GM23338 (cell line): ENCODE measurements around the gene ODAD4.

Experiments used
- CREB1 ChIP-seq: fragments of 250-450 bp; sonication (Bioruptor Pico); IDR thresholded peaks from 2 replicates; pipeline ENCODE4 v1.5.0; 2020; ENCODE audit warnings: low read depth, mild to moderate bottlenecking, moderate library complexity
- ETS1 ChIP-seq: IDR thresholded peaks from 2 replicates; pipeline ENCODE4 v1.6.1; 2016; ENCODE audit warnings: antibody characterized with exemption
- EZH2 ChIP-seq: fragments of 200-600 bp; sonication (generic); IDR thresholded peaks from one replicate; pipeline ENCODE4 v1.8.0; 2017; ENCODE audit warnings: antibody characterized with exemption, mild to moderate bottlenecking, low read depth; ENCODE audit not compliant: unreplicated experiment
- EZH2phosphoT487 ChIP-seq: fragments of 200-600 bp; sonication (generic); IDR thresholded peaks from one replicate; pipeline ENCODE4 v1.8.1; 2018; ENCODE audit warnings: antibody characterized with exemption; ENCODE audit not compliant: unreplicated experiment
- JUNB ChIP-seq: IDR thresholded peaks from one replicate; pipeline ENCODE4 v1.6.1; 2016; ENCODE audit warnings: antibody characterized with exemption; ENCODE audit not compliant: unreplicated experiment
- NANOG ChIP-seq: IDR thresholded peaks from 2 replicates; pipeline ENCODE4 v1.6.1; 2016; ENCODE audit warnings: antibody characterized with exemption, borderline replicate concordance
- POLR2AphosphoS5 ChIP-seq: IDR thresholded peaks from 2 replicates; pipeline ENCODE4 v1.6.1; 2016; ENCODE audit warnings: antibody characterized with exemption, low read depth
- STAT1 ChIP-seq: IDR thresholded peaks from one replicate; pipeline ENCODE4 v1.6.1; 2016; ENCODE audit warnings: antibody characterized with exemption; ENCODE audit not compliant: unreplicated experiment
- ZNF114 ChIP-seq: fragments of 250-450 bp; sonication (Bioruptor Pico); IDR thresholded peaks from 2 replicates; pipeline ENCODE4 v1.5.0; 2020; ENCODE audit warnings: mild to moderate bottlenecking, moderate library complexity
- ZNF462 ChIP-seq: fragments of 250-450 bp; sonication (Bioruptor Pico); IDR thresholded peaks from 2 replicates; pipeline ENCODE4 v1.5.0; 2020; ENCODE audit warnings: mild to moderate bottlenecking, moderate library complexity
- TF ChIP-seq, protein P1 (sequence below), 2 experiments: fragments of 200-600 bp in 1 of 2; sonication (generic) in 1 of 2; conservative IDR thresholded peaks; 2 replicates each; pipeline versions ENCODE4 v1.5.1 to v1.6.1; 2016 to 2017; ENCODE audit warnings: antibody characterized with exemption in 2 of 2, low read depth in 2 of 2, mild to moderate bottlenecking in 2 of 2, moderate library complexity in 1 of 2
- TF ChIP-seq, protein P2 (sequence below): IDR thresholded peaks from one replicate; pipeline ENCODE4 v1.6.1; 2018; ENCODE audit warnings: antibody characterized with exemption; ENCODE audit not compliant: unreplicated experiment

DNA sequence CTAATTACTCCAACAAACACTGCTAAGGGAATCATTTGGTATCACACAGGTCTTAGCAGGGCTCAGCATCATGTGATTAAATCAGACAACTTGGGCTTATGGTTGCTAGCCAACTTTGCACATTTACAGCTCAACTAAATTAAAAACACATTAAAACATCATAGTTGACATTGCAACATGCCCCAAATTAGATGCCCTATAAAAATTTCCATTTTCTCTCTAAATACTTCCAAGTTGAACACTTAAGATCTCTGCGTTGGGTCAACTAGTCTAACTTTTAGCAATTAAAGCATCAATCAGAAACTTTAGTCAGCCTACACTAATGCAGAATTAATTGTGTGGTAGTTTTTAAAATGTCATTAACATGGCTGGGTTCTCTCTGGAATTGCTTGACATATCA lies 74.7 kb downstream of the ODAD4 start:
- TF ChIP-seq POLR2AphosphoS5 (no peak), ZNF114 (CRISPR knock-in tag) (no peak), STAT1 (no peak), EZH2phosphoT487 (no peak), CREB1 (CRISPR knock-in tag) (no peak), EZH2 (no peak), ZNF462 (CRISPR knock-in tag) (no peak), ETS1 (no peak), NANOG (no peak), JUNB (no peak)
- TF ChIP-seq, protein P1, sequence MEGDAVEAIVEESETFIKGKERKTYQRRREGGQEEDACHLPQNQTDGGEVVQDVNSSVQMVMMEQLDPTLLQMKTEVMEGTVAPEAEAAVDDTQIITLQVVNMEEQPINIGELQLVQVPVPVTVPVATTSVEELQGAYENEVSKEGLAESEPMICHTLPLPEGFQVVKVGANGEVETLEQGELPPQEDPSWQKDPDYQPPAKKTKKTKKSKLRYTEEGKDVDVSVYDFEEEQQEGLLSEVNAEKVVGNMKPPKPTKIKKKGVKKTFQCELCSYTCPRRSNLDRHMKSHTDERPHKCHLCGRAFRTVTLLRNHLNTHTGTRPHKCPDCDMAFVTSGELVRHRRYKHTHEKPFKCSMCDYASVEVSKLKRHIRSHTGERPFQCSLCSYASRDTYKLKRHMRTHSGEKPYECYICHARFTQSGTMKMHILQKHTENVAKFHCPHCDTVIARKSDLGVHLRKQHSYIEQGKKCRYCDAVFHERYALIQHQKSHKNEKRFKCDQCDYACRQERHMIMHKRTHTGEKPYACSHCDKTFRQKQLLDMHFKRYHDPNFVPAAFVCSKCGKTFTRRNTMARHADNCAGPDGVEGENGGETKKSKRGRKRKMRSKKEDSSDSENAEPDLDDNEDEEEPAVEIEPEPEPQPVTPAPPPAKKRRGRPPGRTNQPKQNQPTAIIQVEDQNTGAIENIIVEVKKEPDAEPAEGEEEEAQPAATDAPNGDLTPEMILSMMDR (conservative IDR thresholded peaks at IDR 0.05; ENCODE audit: low read depth in 2 of 2): no peak
- TF ChIP-seq, protein P2, sequence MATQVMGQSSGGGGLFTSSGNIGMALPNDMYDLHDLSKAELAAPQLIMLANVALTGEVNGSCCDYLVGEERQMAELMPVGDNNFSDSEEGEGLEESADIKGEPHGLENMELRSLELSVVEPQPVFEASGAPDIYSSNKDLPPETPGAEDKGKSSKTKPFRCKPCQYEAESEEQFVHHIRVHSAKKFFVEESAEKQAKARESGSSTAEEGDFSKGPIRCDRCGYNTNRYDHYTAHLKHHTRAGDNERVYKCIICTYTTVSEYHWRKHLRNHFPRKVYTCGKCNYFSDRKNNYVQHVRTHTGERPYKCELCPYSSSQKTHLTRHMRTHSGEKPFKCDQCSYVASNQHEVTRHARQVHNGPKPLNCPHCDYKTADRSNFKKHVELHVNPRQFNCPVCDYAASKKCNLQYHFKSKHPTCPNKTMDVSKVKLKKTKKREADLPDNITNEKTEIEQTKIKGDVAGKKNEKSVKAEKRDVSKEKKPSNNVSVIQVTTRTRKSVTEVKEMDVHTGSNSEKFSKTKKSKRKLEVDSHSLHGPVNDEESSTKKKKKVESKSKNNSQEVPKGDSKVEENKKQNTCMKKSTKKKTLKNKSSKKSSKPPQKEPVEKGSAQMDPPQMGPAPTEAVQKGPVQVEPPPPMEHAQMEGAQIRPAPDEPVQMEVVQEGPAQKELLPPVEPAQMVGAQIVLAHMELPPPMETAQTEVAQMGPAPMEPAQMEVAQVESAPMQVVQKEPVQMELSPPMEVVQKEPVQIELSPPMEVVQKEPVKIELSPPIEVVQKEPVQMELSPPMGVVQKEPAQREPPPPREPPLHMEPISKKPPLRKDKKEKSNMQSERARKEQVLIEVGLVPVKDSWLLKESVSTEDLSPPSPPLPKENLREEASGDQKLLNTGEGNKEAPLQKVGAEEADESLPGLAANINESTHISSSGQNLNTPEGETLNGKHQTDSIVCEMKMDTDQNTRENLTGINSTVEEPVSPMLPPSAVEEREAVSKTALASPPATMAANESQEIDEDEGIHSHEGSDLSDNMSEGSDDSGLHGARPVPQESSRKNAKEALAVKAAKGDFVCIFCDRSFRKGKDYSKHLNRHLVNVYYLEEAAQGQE: no peak
